CD4-positive, alpha-beta T cell treated with Interleukin-10 for 1 hour (primary cell): Measurements from ENCODE around the gene FRMD4A.
"Not testable (repeated sequence)": the region's sequence is repeated elsewhere in the genome, so short reads cannot be mapped to it uniquely, and the experiment has no call there.

ENCODE experiments used
- DNase-seq: peaks from one replicate; pipeline ENCODE4 v3.0.0-alpha.2; 2020

The FRMD4A gene

DNA sequence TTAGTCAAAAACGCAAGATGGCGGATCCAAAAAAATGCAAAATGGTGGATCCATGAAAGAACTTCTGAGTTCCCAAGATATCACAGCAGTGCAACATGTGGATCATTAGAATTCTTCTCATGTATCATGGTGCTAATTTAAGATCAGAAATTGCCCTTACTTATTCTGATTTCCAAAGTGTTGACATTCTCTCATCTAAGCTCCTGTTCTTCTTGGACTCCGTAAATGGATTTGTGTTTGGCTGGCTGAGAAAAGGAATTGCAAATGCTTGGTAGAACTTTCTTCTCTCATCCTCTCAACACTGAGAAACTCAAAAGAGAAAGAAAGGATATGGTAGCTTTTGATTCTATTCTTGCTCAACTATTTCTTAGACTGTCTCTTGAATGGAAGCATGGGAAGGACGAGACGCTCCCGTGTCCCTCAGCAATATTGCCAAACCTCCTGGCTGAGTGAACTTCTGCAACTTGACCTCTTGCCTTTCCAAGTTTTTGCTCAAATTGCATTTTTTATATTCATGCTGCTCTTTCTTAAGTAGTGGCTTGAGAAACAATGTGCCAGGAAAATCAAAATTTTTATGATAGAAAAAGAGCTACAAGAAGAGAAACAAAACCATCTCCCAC, 44.7 kb downstream of the FRMD4A start:
- DNase-seq: no peak

DNA sequence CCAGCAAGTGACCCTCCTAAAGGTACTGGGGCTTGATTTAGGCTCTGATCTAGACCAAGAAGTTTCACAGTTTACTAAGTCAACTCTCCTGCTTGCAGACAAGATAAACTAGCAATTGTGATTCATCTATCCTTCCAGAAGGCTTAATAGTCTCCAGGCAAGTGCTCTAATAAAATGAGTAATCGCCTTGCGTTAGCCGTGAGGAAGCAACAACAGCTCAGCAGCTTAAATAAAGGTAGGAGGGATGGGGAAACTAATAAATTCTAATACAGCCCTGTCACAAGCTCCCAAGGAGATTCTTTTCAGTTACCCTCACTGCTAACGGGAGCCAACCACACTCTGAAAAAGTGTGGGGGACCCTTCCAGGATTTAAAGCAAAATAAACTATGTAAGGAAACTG, 48.4 kb downstream of the FRMD4A start:
- no peak for DNase-seq

DNA sequence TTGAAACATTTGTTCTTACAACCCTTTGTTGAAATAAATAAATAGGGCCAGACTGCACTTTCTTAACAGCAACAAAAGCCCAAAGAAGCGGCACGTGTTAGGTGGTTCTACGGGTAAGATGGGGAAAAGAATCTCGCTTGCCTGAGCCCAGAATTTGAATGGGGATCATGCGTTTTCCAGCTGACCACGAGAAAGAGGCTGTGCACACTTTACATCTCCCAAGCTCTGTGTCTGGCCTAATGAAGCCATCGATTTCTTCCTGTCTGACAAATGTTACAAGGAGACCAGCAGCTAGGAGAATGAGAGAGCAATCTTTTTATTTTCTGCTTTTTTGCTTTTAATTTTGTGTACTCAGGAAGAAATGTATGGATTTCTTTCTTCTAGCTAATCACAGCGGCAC, 52.2 kb downstream of the FRMD4A start:
- DNase-seq: no peak

DNA sequence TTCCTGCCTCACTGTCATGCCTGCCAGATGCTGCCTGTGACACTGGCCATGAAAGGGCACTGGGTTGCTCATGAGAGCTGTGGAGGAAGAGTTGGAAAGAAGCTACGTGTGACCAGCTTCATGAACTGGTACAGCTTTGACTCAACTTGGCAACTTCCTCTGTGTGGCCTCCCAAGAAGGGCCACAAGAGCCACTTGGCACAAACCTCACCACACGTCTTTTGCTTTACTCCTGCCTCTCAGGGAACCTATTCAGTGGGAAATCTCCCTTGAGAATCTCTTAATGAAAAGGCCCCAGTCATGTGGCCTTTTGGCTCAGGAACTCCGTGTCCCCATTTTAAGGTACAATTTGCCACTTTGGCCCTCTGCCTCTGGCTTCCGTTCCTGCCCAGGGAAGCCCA, 54.5 kb downstream of the FRMD4A start:
- DNase-seq: no peak

DNA sequence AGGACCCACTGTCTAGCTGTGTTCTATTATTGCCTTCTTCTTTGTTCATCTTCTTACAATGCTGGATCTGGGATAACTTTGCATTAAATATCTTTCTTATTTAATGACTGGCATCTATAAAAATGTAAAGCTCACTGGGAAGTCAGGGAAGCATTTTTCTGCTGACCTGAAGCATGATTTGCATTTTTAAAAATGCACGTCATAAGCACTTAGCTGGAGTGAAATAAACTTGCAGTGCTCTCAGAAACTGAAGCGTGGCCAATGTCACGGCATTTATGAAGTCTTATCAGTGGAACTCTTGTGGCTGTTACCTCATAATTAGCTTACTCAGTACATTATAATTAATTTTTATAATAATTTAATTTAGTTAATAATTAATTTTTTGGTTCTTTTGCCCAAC, 59.1 kb downstream of the FRMD4A start:
- no peak for DNase-seq

DNA sequence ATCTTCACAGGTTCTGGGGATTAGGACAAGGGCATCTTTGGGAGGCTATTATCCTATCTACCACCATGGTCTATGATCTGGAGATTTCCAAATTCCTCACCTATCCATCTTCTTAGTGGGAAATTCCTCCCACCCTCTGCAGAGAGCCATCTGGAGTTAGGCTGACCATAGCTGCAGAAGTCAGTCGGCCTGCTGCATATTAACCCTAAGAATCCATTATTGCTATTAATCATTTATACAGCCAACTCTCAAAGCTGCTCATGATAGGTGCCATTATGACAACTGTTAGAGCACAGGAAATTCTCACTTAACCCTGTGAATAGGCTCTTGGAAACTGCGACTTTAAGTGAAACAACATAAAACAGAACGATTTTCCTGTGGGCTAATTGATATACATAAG, 60.4 kb downstream of the FRMD4A start:
- no peak for DNase-seq

DNA sequence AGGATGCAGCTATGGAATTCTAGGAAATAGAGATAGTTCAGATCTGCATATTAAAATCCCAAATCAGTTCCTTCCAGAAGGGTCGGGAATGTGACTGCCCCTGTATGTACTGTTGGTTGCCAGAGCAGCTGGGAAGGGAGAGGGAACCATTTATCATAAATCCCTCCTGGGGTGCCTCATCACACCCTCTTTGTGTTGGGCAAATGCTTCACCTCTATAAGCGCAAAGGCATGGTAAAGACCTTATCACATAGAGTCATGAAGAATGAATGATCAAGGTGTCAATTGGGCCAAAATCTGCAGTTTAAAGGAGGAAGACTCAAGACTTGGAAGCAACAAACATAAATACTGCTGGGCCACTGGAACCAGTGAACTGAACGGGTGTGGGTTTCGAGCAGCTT, 65.0 kb downstream of the FRMD4A start:
- no peak for DNase-seq

DNA sequence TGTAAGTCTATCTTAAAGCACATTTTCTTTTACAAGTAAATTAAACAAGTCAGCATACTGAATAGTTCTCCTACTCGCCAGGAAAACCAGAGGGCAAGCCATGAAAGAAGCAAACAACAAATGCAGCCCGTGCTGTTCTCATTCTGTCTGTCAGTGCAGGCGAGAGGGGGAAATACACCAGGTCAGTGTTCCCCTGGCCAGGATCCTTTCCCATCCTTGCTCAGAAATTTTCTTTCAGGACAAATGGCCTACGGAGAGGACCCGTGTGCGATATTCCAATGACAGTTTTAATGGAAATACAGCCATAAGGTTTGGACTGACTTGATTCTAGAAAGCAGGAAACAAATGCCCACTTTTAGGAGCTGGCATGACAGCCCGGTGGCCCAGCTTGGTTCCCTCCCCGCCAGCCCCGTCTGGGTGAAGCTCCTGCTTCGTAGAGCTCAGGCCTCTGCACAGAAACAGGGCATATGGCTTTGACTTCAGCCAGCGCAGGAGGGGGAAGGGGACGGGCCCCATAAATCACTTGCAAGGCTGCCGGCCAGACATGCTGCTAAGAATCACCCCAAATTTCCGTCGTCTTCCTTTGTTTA, 67.8 kb downstream of the FRMD4A start:
- DNase-seq: no peak

DNA sequence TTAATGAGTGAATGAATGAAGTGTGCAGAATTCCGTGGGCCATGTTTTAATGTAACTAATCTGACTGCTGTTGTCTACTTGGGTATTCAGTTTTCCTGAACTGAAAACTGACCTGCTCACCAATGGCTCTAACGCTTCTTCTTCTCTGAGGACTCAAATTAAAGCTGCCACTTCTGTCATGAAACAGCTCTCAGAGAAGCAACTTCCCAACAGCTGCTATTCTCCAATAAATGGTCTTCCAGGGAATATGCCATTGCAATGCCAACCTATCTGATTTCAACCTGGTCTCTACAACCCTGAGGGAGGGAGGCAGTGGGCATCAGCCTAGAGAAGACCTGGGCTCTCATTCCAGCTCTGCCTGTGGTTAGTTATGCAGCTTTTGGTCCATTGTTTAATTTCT, 69.4 kb downstream of the FRMD4A start:
- DNase-seq: no peak

DNA sequence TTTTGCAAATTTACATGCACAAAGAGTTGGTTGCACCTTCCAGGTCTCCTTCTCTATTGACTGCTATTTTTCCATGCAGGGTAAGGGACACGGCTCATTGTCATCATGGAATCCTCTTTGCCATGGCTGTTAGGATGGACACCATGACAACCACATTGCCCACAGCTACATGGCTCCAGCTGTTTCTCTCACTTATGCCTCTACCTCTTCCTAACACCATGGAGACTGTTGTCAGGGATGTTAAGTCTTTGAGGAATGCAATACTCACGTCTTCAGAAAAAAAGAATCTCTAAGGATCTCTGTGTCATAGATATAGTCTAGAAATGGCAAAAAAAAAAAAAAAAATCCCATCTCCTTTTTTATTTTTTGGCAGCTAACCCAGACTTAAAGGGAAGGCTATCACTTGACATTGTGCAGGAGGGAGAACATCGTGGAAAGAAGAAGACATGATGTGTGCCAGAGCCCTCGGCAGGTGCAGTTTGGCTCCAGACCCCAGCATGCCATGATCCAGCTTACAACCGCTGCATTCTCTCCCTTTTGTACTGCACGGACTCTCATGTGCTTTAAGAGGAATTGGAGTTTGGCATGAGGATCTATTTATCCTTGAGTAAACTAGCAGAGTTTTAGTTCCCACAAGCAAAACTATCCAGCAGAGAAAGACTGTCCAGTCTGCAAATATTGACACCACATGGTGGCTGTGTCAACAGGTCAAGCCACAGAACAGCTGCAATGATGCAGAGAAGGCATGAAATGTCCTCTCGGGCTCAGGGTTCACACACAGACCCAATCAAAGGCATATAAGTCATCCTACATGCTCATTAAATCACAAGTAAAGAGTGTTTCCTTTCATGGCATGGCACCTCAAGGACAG, 70.8 kb downstream of the FRMD4A start:
- DNase-seq: no peak

DNA sequence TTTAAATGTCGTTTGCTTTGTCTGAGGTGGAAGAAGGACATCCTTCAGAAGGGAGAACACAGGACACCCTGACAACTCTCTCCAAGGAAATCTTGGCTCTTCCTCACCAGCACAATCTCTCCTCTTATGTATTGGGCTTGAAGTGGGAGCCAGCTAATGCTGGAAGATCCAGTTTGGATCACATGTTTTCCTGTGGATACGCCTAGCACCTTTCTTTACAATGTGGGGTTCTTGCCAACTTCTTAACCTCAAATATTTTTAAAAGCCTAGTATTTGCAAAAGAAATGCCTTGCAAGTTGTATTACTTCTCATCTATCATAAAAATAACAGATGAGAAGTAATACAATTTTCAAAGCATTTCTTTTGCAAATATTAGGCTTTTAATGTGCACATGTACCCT, 76.4 kb downstream of the FRMD4A start:
- no peak for DNase-seq

DNA sequence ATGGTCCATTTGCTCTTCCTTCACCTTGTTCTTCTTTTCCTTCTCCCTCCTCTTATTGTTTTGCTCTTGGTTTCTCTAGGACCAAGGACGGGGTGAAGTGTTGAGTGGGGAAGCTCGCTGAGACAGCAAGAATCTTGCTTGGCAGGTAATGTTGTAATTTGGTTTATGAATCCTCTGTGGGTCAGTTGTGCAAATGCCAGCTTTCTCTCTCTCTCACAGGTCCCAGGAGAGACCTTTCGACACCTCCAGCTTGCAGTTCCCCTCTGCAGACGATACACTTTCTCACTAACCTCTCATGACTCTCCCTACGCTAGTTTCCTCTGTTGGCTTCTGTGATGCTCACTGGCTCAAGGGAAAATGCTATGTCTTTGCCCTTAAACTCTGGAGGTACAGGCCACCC, 77.0 kb downstream of the FRMD4A start:
- DNase-seq: no peak

DNA sequence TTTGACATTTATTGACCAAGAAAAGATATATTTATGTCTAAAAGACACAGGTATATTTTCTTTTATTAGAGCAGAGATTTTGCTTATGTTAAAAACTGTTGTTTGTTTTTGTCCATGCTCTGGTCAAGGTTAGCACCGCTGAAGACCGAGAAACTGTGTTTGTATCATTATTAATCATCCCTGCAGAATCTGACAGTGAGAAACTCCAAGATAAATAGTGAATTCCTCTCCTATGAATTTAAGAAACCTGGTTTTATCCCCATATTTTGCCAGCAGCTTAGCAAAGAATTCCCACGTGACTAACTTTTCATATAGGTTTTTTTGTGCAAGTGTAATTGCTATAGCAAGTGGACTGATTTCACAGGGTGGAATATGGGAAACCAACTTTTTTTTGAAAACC, 77.6 kb downstream of the FRMD4A start:
- no peak for DNase-seq

DNA sequence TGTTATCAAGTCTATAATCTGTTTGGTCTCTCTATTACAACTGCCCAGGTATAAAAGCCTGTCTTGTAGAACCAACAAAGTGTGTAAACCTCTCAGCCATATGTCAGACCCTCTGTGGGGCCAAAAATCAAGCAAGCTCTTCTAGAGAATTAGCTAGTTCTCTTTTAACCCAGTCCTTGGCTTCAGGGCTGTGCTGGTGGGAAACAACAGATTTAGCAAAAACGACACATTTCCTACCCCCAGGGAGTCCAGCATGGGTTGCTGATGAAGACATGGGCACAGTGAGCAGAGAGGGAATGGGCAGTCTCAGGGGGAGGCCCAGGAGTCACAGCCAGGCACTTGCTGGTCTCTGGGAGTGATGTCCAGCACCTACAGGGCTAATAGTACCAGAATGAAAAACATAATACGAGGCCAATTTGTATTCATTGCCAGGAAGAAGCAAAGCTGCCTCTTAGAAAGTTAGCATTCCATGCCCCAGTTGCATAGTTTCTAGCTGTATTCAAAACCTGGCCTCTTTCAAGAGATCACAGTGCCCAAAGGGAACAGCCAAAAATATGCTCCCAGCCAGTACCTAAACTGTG, 80.1 kb downstream of the FRMD4A start:
- no peak for DNase-seq

DNA sequence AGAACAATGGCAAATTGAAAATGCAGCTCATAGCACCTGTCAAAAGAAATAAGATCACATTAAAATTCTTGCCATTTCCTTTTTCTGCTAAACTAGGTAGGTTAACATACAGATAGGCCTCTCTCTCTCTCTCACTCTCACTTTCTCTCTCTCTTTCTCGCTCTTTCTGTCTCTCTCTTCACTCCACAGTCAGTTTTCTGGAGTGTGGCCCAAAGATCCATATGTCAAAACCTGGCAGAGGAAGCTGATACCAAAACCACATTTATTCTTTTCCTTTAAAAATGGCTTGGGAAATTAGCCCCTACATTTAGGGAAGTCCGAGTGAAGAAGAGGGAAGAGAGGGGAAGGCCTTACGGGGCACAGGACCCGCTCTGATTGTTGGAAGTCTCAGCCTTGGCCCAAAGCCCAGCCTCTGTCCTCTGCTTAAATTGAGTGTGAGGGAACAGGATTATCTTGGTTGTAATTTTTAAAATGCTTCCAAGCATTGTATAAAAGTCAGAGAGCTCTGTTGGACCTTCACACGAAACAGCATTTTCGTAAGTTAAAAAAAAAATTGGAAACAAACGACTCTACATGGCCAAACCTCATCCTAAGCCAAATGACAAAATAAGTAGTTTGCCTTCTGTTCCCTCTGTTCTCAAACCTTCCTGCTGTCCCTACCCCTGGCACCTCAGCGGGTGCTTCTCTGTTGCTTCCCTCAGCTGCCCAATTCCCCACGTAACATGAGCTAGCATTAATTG, 83.2 kb downstream of the FRMD4A start:
- DNase-seq: no peak

DNA sequence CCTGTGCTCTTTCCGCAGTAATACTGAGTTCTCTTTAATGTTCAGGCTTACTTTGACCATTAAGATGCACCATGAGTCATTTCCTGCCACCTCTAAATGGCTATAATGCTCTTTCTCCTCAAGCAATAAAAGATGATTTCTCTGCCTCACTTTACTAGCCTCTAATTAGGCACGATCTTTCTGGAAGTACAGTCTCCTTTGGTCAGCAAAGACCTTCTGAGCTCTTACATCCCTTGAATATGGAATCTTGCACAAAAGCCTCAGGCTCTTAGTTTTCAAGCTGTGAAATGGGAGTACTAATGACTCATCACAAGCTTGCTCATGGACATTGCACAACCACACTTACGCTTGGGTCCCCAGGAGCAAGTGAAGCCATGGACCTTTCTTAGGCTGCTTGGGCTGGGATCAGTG, 85.9 kb downstream of the FRMD4A start:
- DNase-seq: no peak

DNA sequence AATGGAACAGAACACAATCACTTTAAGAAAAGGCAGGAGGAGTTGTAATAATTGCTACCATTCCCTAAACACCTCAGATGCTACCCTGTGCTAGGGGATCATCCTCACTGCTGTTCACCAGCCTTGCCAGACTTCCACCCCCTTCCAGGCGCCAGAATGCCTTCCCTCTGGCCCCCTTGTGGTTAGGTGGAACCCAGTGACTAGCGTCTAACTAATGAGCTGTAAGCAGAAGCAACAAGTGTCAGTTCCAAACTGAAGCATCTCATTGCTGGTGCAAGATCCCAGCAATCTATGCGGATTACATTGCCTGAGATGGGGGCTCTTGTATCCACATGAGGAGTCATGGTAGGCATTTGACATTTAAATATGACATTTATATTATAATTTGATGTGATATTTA, 86.6 kb downstream of the FRMD4A start:
- DNase-seq: no peak

DNA sequence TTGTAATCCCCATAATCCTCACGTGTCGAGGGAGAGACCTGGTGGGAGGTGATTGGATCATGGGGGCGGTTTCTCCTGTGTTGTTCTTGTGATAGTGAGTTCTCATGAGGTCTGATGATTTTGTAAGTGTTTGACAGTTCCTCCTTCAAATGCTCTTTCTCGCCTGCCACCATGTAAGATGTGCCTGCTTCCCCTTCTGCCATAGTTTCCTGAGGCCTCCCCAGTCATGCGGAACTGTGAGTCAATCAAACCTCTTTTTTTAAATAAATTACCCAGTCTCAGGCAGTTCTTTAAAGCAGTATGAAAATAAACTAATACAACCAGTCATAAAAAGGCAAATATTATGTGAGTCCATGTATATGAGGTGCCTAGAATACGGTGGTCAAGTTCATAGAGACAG, 87.5 kb downstream of the FRMD4A start:
- DNase-seq: no peak

DNA sequence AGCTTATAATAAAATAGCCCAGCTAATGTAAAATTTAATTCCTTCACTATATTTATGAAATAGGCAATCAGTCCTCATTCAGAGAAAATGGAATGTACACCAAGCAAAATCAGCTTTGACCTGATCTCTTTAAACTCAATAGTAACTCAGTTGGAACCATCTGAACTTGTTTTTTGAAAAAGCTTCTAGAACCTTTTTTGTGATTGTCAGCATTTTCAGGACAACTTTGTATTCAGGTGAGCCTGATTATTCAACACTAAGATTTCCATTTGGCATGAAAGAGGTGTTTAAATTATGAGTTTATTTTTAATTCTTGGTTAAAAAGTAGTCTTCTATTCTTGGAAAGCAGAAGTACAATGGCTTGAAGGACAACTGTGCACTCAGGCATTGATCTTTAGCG, 89.5 kb downstream of the FRMD4A start:
- DNase-seq: no peak

DNA sequence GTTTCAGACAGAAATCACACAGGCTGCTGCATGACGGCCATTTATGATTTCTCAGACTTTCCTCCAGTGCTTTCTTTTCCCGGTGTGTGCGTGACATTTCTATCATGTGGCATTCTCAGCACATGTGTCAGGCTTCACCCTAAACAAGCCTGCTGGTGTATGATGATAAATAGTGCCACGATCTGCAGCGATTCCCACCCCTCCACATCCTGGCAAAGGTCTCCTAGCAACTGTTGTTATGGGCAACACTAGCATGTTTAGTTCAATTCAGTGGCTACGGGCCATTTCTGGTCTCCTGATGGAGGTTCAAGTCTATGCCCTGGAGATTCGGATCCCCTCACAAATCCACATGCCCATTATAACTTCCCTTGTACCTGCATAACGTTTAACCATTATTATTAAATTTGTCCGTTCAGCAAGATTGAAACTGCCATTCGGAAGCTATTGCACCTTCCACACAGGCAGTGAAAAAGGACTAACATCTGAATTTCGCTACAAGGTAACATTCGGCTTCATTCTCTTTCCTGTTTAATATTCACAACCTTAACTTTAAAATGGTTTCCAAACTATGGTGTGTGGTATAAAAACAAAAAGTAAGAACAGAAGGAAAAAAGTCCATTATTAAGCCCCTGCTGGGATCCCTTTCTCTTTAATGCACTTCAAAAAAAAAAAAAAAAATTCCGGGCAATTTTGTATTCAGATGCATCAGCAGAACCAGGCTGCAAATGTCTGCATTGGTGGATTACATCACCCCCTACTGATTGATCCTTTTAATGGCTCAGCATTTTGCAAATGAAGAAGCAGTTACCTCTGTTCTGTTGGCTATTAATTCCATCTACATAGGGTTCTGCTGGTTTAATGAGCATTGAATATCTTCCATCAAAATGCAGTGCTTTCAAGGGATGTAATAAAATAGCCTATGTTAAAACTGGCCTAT, 90.2 kb downstream of the FRMD4A start:
- no peak for DNase-seq

DNA sequence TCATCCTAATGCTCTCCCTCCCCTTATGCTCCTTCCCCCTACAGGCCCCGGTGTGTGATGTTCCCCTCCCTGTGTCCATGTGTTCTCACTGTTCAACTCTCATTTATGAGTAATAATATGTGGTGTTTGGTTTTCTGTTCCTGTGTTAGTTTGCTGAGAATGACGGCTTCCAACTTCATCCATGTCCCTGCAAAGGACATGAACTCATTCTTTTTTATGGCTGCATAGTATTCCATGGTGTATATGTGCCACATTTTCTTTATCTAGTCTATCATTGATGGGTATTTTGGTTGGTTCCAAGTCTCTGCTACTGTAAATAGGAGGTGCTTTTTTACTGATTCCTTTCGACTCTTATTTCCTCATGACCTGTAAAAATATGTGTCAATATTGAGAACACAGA, 92.1 kb downstream of the FRMD4A start:
- DNase-seq: not testable (repeated sequence)

DNA sequence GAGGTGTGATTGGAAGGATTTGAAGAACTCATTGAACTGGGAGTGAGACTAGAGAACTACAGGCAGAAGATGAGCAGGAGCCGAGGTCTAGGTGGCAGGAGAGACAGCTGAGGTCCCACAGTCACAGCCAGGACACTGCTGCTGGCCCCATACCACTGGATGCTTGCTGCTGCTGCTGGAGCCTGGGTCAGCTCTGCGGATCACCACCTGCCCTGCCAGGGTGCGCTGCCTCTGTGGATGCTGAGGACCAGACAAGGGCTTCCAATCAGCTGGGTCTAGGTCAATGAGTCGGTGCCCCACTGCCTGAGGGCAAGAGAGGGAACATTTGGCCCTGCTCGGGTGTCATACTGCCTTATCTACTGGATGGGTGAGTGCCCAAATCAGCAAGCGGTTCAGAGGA, 94.4 kb downstream of the FRMD4A start:
- no peak for DNase-seq
